PC-9 (cell line): ENCODE data around the gene KLK3.

Experiments
- CTCF ChIP-seq: fragments of 200-600 bp; sonication (generic); conservative IDR thresholded peaks from 2 replicates; pipeline ENCODE4 v1.6.1; 2017; ENCODE audit warnings: mixed run types, antibody characterized with exemption, mild to moderate bottlenecking, moderate library complexity
- EZH2 ChIP-seq: fragments of 200-600 bp; sonication (generic); IDR thresholded peaks from 2 replicates; pipeline ENCODE4 v1.8.0; 2017; ENCODE audit warnings: antibody characterized with exemption, low read depth

- TF ChIP-seq CTCF (no peak), EZH2 (no peak)
Measured at GRCh38 chr19:50844296-50844935, 10.3 kb upstream of the KLK3 start.
